Esophagus squamous epithelium (tissue), 5 donors: ENCODE measurements around the gene IFT25. TPM values are rescaled to one million over a fixed set of nuclear protein-coding genes. Genes with fewer than 3 reads are reported as not detected.
A peak's percentile ranks its signal among the peaks of the same experiment; 100 is the strongest.

ENCODE experiments used
- DNase-seq: peaks from one replicate; lab custom pipeline; 2025; lab: John Stamatoyannopoulos, UW
- H3K27ac ChIP-seq, 4 donors: fragments of 200-600 bp; sonication (generic); one replicate each; pipeline ENCODE4 v1.5.1; 2016 to 2019; ENCODE audit warnings: mild to moderate bottlenecking in 1 of 4
- H3K27me3 ChIP-seq, 4 donors: fragments of 200-600 bp; sonication (generic); 1 replicate in 3 of 4; 2 replicates in 1 of 4; pipeline versions ENCODE4 v1.5.1 to v1.6.0; 2017 to 2021; ENCODE audit warnings: antibody characterized with exemption in 1 of 4
- H3K36me3 ChIP-seq, 3 donors: fragments of 200-600 bp; sonication (generic); one replicate each; pipeline ENCODE4 v1.5.1; 2016 to 2019
- H3K4me1 ChIP-seq, 3 donors: fragments of 200-600 bp; sonication (generic); one replicate each; pipeline ENCODE4 v1.5.1; 2017 to 2019
- H3K4me3 ChIP-seq, 4 donors: fragments of 200-600 bp; sonication (generic); 1 replicate in 3 of 4; 2 replicates in 1 of 4; pipeline ENCODE4 v1.5.1; 2016 to 2019; ENCODE audit warnings: mild to moderate bottlenecking in 2 of 4, moderate library complexity in 1 of 4
- H3K9me3 ChIP-seq, 3 donors: fragments of 200-600 bp; sonication (generic); one replicate each; pipeline ENCODE4 v1.5.1; 2016 to 2019
- POLR2A ChIP-seq, 4 donors: fragments of 450-650 bp; IDR thresholded peaks; one replicate each; pipeline ENCODE4 v1.6.1; 2017; ENCODE audit warnings: antibody characterized with exemption in 4 of 4, mild to moderate bottlenecking in 4 of 4, moderate library complexity in 3 of 4
- whole genome bisulfite sequencing, 2 donors: methylation state at CpG; one replicate each; pipeline ENCODE4 v1.1.5; 2018; 5-methylcytosine and 5-hydroxymethylcytosine counted together
- intact Hi-C: fragments of 100-400 bp; cut with DNase I; formaldehyde crosslinking; loops from one replicate; pipeline ENCODE4 v1.15.0; 2022
- total RNA-seq, 4 donors: library from RNA; depleted of rRNA; stranded (reverse); fragments of >200 nt; gene quantifications; one replicate each; pipeline ENCODE4 v1.1.0, GENCODE V29; 2016
- TF ChIP-seq, protein P1 (sequence below), 6 experiments: fragments of 450-650 bp in 4 of 6; fragments of 200-600 bp in 2 of 6; sonication (generic) in 2 of 6; IDR thresholded peaks; one replicate each; pipeline ENCODE4 v1.5.1; 2016 to 2019; ENCODE audit warnings: antibody characterized with exemption in 6 of 6, mild to moderate bottlenecking in 4 of 6, moderate library complexity in 4 of 6
- donor health status: DM: yes; HTN: yes; CAD: no.

IFT25 gene
- total RNA-seq, 4 donors from 2014 or later: 11.7 to 24.6 (median 17.1) TPM

- Histone ChIP-seq H3K27ac (no peak overlapping the region), H3K36me3 (no peaks in the 10 kb centered on the region), H3K4me1 (peaks cover 0 to 13% (median 12%) of the 10 kb centered on the region in 3 donors), H3K9me3 (no peaks in the 10 kb centered on the region), H3K4me3 (no peak overlapping the region), H3K27me3 (no peaks in the 10 kb centered on the region)
- no peak for TF ChIP-seq POLR2A (IDR thresholded peaks at IDR 0.05)
- TF ChIP-seq, protein P1, sequence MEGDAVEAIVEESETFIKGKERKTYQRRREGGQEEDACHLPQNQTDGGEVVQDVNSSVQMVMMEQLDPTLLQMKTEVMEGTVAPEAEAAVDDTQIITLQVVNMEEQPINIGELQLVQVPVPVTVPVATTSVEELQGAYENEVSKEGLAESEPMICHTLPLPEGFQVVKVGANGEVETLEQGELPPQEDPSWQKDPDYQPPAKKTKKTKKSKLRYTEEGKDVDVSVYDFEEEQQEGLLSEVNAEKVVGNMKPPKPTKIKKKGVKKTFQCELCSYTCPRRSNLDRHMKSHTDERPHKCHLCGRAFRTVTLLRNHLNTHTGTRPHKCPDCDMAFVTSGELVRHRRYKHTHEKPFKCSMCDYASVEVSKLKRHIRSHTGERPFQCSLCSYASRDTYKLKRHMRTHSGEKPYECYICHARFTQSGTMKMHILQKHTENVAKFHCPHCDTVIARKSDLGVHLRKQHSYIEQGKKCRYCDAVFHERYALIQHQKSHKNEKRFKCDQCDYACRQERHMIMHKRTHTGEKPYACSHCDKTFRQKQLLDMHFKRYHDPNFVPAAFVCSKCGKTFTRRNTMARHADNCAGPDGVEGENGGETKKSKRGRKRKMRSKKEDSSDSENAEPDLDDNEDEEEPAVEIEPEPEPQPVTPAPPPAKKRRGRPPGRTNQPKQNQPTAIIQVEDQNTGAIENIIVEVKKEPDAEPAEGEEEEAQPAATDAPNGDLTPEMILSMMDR (IDR thresholded peaks at IDR 0.05): no peak
- intact Hi-C loops: no loop called here
- no peak for DNase-seq
Measured at GRCh38 chr1:53984726-53985125, 39.2 kb upstream of the IFT25 start.

DNA sequence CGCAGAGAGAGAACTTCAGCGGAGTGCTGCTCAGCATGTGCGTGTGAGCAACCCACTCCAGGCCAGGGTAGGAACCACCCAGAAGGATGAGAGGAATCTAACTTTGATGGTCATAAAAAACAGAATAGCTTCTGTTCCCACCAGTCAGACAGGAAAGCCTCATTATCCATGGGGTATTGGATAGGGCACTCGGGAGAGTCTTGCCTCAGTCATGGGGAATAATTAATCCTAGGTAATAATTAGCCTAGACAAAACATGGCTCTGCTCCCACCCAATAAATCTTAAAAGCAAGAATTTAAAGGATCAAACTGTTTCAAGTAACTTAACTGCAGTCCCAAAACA lies 37.2 kb upstream of the IFT25 start:
- WGBS, 2 donors: 64 to 66% methylated on average over 4 of the region's 4 CpGs
- H3K27me3 ChIP-seq: no peaks in the 10 kb centered on the region
- H3K4me1 ChIP-seq: peaks cover 0 to 13% (median 12%) of the 10 kb centered on the region in 3 donors
- no peak for TF ChIP-seq POLR2A (IDR thresholded peaks at IDR 0.05)
- no peaks in the 10 kb centered on the region for H3K9me3 ChIP-seq
- H3K4me3 ChIP-seq: peak overlapping the region in 3 of 4 donors; percentile 34 to 59 (median 38)
- peak overlapping the region; percentile 36 to 78 (median 70) for H3K27ac ChIP-seq
- DNase-seq: no peak
- intact Hi-C loops: no loop called here
- H3K36me3 ChIP-seq: no peaks in the 10 kb centered on the region

DNA sequence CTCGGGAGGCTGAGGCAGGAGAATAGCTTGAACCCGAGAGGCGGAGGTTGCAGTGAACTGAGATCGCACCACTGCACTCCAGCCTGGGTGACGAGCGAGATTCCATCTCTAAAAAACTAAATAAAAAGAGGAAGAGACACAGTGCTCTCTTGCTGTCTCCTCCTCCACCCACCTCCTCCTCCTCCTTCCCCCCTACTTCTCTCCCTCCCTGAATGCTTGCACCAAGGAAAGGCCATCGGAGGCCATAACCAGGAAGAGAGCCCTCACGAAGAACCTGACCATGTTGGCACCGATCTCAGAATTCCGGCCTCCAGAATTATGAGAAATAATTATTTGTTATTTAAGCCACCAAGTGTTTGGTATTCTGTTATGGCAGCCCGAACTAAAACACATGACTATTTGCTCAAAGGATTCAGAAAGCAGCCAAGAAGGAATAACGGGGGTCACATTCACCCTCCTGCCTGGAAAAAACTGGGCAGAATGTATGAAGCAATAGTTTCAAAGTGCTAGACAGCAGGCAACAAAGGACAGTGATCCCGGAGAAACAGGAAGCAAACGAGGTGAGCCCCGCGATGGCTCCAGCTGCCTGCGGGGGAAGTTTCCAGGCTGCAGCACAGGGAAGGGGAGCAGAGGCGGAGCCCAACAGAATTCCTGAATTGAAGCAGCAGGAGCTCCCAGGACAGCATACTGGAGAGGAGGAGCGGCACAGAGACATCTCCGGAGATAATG lies 36.7 kb upstream of the IFT25 start:
- TF ChIP-seq, protein P1 (IDR thresholded peaks at IDR 0.05): no peak
- no peak for TF ChIP-seq POLR2A (IDR thresholded peaks at IDR 0.05)
- 41 to 42% methylated on average over 20 of the region's 20 CpGs for WGBS, 2 donors
- no peaks in the 10 kb centered on the region for H3K9me3 ChIP-seq
- no peak for DNase-seq
- intact Hi-C loops: no loop called here
- peak overlapping the region in 3 of 4 donors; percentile 34 to 59 (median 38) for H3K4me3 ChIP-seq
- no peaks in the 10 kb centered on the region for H3K27me3 ChIP-seq
- H3K36me3 ChIP-seq: no peaks in the 10 kb centered on the region
- peak overlapping the region; percentile 36 to 78 (median 70) for H3K27ac ChIP-seq
- H3K4me1 ChIP-seq: peaks cover 0 to 13% (median 12%) of the 10 kb centered on the region in 3 donors

GRCh38 chr1:53981220-53981619 lies 35.7 kb upstream of the IFT25 start:
- intact Hi-C loops: no loop called here
- H3K9me3 ChIP-seq: no peaks in the 10 kb centered on the region
- DNase-seq: no peak
- peak overlapping the region; percentile 36 to 78 (median 70) for H3K27ac ChIP-seq
- no peaks in the 10 kb centered on the region for H3K27me3 ChIP-seq
- TF ChIP-seq, protein P1 (IDR thresholded peaks at IDR 0.05): no peak
- TF ChIP-seq POLR2A (IDR thresholded peaks at IDR 0.05): no peak
- H3K36me3 ChIP-seq: no peaks in the 10 kb centered on the region
- peaks cover 0 to 13% (median 12%) of the 10 kb centered on the region in 3 donors for H3K4me1 ChIP-seq
- 85 to 88% methylated on average over 3 to 6 of the region's 6 CpGs for WGBS, 2 donors
- no peak overlapping the region for H3K4me3 ChIP-seq

DNA sequence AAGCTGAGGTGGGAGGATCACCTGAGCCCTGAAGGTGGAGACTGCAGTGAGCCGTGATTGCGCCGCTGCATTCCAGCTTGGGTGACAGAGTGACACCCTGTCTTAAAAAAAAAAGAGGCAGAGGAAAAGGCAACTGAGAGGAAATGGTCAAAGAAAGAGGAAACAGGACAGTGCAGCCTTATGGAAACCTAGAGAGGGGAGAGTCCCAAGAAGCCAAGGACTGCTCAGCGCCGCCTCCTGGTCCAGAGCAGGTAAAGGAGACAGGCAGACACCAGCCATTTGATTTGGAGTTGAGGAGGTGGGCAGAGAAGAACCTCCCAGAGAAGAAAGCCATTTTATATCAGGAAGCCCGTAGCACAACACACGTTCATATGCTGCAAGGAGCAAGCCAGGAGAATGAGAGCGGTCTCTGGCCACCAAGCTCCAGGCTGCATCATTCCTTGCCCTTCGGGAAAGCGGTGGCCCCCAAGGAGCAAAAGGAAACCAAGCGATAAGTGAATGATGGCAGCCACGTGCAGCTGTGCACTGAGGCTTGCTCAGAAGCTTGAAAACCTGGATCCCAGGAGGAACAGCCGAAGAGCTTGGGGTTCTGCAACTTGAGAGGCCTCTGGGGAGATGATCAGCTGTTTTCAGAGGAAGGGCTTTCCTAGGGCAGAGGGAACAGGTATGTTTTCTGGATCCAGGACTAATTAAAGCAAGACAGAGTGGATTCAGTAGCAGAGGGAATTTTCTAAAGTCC lies 34.4 kb upstream of the IFT25 start:
- WGBS, 2 donors: 82 to 85% methylated on average over 13 of the region's 13 CpGs
- no peak for TF ChIP-seq POLR2A (IDR thresholded peaks at IDR 0.05)
- TF ChIP-seq, protein P1 (IDR thresholded peaks at IDR 0.05): no peak

More for the DNA sequence above, 34.4 kb upstream of the IFT25 start:
- Histone ChIP-seq H3K27ac (no peak overlapping the region), H3K4me3 (no peak overlapping the region), H3K27me3 (no peaks in the 10 kb centered on the region), H3K9me3 (no peaks in the 10 kb centered on the region), H3K4me1 (peaks cover 0 to 13% (median 12%) of the 10 kb centered on the region in 3 donors), H3K36me3 (no peaks in the 10 kb centered on the region)
- intact Hi-C loops: no loop called here
- DNase-seq: no peak
